ENCODE measurements around the gene MPC1L. TPM values are rescaled to one million over a fixed set of nuclear protein-coding genes. Genes with fewer than 3 reads are reported as not detected.

The MPC1L gene
- total and polyA plus RNA-seq, 2 donors (not counting 1 experiment from before 2014, with no cell fraction given): not detected

GRCh38 chrX:40579141-40579540 lies 44.1 kb upstream of the MPC1L start:
- no peaks in the 10 kb centered on the region for H3K9me3 Mint-ChIP-seq (ENCODE audit: insufficient read depth)

GRCh38 chrX:40579900-40580536 lies 43.2 kb upstream of the MPC1L start:
- ATAC-seq (ENCODE audit: low read depth): peak; percentile 46
- no peaks in the 10 kb centered on the region for H3K27me3 Mint-ChIP-seq
- peak overlapping the region; percentile 73 for H3K9ac ChIP-seq (ENCODE audit: low read length)
- H3K27me3 ChIP-seq (replicated peaks in 1 of 4; ENCODE audit: control extremely low read depth in 1 of 4, control insufficient read depth in 3 of 4, insufficient read depth in 4 of 4, low read length in 3 of 4): no peaks in the 10 kb centered on the region
- no peaks in the 10 kb centered on the region for H3K36me3 ChIP-seq (replicated peaks in 1 of 2; ENCODE audit: control extremely low read depth in 1 of 2, control insufficient read depth in 1 of 2, extremely low read depth in 1 of 2, insufficient read depth in 2 of 2, low read length in 1 of 2)
- no peak for DNase-seq
- POLR2A ChIA-PET: interaction anchor here (0.8 kb wide), 1 partner anchor 36 kb away, joined by 4 read pairs; no protein-coding TSS in a partner anchor
- H3K4me3 Mint-ChIP-seq: peak overlapping the region; percentile 93
- H4K20me1 ChIP-seq (ENCODE audit: control insufficient read depth, insufficient read depth, low read length, poor library complexity, severe bottlenecking): no peaks in the 10 kb centered on the region
- H3K4me1 Mint-ChIP-seq: peaks cover 25% of the 10 kb centered on the region
- H3K4me2 ChIP-seq (replicated peaks; ENCODE audit: low read depth, low read length, poor library complexity, severe bottlenecking): peak overlapping the region; percentile 58
- H3K9me3 Mint-ChIP-seq (ENCODE audit: insufficient read depth): no peaks in the 10 kb centered on the region
- intact Hi-C loops (cut with micrococcal nuclease): loop anchor here (1.0 kb wide), 1 partner anchor 67 kb away; the partner anchor contains the start of gene CXorf38
- 11% methylated on average over 6 of the region's 12 CpGs for WGBS (ENCODE audit: insufficient coverage)
- H3K27ac Mint-ChIP-seq: peak overlapping the region; percentile 96
- TF ChIP-seq EZH2 (IDR thresholded peaks at IDR 0.05; ENCODE audit: borderline replicate concordance, insufficient read depth, low read depth, low read length, poor library complexity, severe bottlenecking): no peak
- TF ChIP-seq, protein P1, sequence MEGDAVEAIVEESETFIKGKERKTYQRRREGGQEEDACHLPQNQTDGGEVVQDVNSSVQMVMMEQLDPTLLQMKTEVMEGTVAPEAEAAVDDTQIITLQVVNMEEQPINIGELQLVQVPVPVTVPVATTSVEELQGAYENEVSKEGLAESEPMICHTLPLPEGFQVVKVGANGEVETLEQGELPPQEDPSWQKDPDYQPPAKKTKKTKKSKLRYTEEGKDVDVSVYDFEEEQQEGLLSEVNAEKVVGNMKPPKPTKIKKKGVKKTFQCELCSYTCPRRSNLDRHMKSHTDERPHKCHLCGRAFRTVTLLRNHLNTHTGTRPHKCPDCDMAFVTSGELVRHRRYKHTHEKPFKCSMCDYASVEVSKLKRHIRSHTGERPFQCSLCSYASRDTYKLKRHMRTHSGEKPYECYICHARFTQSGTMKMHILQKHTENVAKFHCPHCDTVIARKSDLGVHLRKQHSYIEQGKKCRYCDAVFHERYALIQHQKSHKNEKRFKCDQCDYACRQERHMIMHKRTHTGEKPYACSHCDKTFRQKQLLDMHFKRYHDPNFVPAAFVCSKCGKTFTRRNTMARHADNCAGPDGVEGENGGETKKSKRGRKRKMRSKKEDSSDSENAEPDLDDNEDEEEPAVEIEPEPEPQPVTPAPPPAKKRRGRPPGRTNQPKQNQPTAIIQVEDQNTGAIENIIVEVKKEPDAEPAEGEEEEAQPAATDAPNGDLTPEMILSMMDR (IDR thresholded peaks at IDR 0.05): no peak
- peaks cover 34% of the 10 kb centered on the region for H3K79me2 ChIP-seq (ENCODE audit: control insufficient read depth, insufficient read depth, low read length)
- H2AFZ ChIP-seq (ENCODE audit: insufficient read depth, low read depth, low read length, poor library complexity, severe bottlenecking): peak overlapping the region; percentile 67
- peak overlapping the region; percentile 24 to 74 (median 68) for H3K4me3 ChIP-seq (ENCODE audit: control extremely low read depth in 1 of 5, extremely low read depth in 1 of 5, insufficient read depth in 1 of 5, low read depth in 2 of 5, low read length in 4 of 5)
- peak overlapping the region; percentile 86 to 94 for H3K27ac ChIP-seq (ENCODE audit: low read length in 2 of 2)
- CTCF ChIA-PET: interaction anchor here (1.7 kb wide), 1 partner anchor 71 kb away, joined by 6 read pairs; no protein-coding TSS in a partner anchor
- H3K4me1 ChIP-seq (ENCODE audit: control insufficient read depth in 2 of 2, insufficient read depth in 2 of 2, low read length in 2 of 2): peaks cover 8 to 14% of the 10 kb centered on the region in 2 donors
- H3K9me3 ChIP-seq (ENCODE audit: control extremely low read depth in 1 of 3, control insufficient read depth in 2 of 3, insufficient read depth in 1 of 3, low read length in 2 of 3): no peaks in the 10 kb centered on the region

More at GRCh38 chrX:40579141-40579540, 44.1 kb upstream of the MPC1L start:
- peaks cover 31% of the 10 kb centered on the region for H3K79me2 ChIP-seq (ENCODE audit: control insufficient read depth, insufficient read depth, low read length)
- TF ChIP-seq, protein P1 (IDR thresholded peaks at IDR 0.05): no peak
- no peak for TF ChIP-seq EZH2 (IDR thresholded peaks at IDR 0.05; ENCODE audit: borderline replicate concordance, insufficient read depth, low read depth, low read length, poor library complexity, severe bottlenecking)
- H3K27me3 ChIP-seq (replicated peaks in 1 of 4; ENCODE audit: control extremely low read depth in 1 of 4, control insufficient read depth in 3 of 4, insufficient read depth in 4 of 4, low read length in 3 of 4): no peaks in the 10 kb centered on the region
- no peak overlapping the region for H3K27ac Mint-ChIP-seq
- no peak overlapping the region for H3K27ac ChIP-seq (ENCODE audit: low read length in 2 of 2)
- ChIA-PET POLR2A (no interaction called here), CTCF (no interaction called here)
- H3K4me3 ChIP-seq (ENCODE audit: control extremely low read depth in 1 of 5, extremely low read depth in 1 of 5, insufficient read depth in 1 of 5, low read depth in 2 of 5, low read length in 4 of 5): no peak overlapping the region
- no peak overlapping the region for H3K4me2 ChIP-seq (replicated peaks; ENCODE audit: low read depth, low read length, poor library complexity, severe bottlenecking)
- no peak overlapping the region for H3K9ac ChIP-seq (ENCODE audit: low read length)
- ATAC-seq (ENCODE audit: low read depth): no peak
- H3K4me1 Mint-ChIP-seq: peaks cover 25% of the 10 kb centered on the region
- intact Hi-C loops (cut with micrococcal nuclease): no loop called here
- peaks cover 8 to 14% of the 10 kb centered on the region in 2 donors for H3K4me1 ChIP-seq (ENCODE audit: control insufficient read depth in 2 of 2, insufficient read depth in 2 of 2, low read length in 2 of 2)
- H3K27me3 Mint-ChIP-seq: no peaks in the 10 kb centered on the region
- no peak overlapping the region for H2AFZ ChIP-seq (ENCODE audit: insufficient read depth, low read depth, low read length, poor library complexity, severe bottlenecking)
- no peak for DNase-seq
- no peaks in the 10 kb centered on the region for H4K20me1 ChIP-seq (ENCODE audit: control insufficient read depth, insufficient read depth, low read length, poor library complexity, severe bottlenecking)
- no peaks in the 10 kb centered on the region for H3K9me3 ChIP-seq (ENCODE audit: control extremely low read depth in 1 of 3, control insufficient read depth in 2 of 3, insufficient read depth in 1 of 3, low read length in 2 of 3)
- H3K36me3 ChIP-seq (replicated peaks in 1 of 2; ENCODE audit: control extremely low read depth in 1 of 2, control insufficient read depth in 1 of 2, extremely low read depth in 1 of 2, insufficient read depth in 2 of 2, low read length in 1 of 2): no peaks in the 10 kb centered on the region
- WGBS (ENCODE audit: insufficient coverage): no CpG with 5 or more reads among the region's 3 CpGs
- no peak overlapping the region for H3K4me3 Mint-ChIP-seq

Data from B cell (primary cell).